ENCODE results near the gene OTOA.

Gene OTOA

DNA sequence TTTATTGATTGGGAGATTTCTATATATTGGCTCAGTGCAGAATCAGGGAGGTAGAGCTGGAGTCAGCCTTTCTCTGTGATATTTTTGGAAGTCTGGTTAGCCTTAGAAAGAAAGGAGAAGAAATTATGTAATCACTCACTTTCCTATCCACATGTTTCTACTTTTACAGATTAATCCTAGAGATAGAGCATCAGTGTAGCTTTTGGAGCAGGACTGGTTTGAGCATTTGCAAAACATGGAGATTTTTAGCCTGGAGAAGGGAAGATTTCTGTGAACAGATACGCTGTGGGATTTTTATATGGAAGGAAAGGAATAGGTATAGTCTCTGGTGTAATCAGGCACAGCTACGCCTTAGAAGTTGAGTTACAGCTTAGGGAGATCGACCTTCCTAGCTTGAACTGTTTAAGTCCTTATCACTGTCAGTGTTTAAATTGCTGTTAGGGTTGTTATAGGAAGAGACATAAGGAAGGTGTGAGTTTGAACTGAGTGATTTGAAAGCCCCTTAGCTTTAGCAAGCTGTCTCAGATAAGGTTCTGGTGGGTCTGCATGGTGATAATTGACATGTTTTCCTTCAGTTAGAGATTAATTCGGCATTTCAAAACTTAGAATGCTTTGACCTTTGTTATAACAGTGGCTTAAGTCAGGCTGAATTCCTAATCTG is 43.9 kb upstream of the OTOA start:
- TF ChIP-seq, protein P1, sequence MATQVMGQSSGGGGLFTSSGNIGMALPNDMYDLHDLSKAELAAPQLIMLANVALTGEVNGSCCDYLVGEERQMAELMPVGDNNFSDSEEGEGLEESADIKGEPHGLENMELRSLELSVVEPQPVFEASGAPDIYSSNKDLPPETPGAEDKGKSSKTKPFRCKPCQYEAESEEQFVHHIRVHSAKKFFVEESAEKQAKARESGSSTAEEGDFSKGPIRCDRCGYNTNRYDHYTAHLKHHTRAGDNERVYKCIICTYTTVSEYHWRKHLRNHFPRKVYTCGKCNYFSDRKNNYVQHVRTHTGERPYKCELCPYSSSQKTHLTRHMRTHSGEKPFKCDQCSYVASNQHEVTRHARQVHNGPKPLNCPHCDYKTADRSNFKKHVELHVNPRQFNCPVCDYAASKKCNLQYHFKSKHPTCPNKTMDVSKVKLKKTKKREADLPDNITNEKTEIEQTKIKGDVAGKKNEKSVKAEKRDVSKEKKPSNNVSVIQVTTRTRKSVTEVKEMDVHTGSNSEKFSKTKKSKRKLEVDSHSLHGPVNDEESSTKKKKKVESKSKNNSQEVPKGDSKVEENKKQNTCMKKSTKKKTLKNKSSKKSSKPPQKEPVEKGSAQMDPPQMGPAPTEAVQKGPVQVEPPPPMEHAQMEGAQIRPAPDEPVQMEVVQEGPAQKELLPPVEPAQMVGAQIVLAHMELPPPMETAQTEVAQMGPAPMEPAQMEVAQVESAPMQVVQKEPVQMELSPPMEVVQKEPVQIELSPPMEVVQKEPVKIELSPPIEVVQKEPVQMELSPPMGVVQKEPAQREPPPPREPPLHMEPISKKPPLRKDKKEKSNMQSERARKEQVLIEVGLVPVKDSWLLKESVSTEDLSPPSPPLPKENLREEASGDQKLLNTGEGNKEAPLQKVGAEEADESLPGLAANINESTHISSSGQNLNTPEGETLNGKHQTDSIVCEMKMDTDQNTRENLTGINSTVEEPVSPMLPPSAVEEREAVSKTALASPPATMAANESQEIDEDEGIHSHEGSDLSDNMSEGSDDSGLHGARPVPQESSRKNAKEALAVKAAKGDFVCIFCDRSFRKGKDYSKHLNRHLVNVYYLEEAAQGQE (IDR thresholded peaks at IDR 0.05; ENCODE audit: insufficient read depth in 1 of 2, low read depth in 2 of 2, low read length in 2 of 2): no peak
- no peak for TF ChIP-seq POLR2AphosphoS5 (IDR thresholded peaks at IDR 0.05; ENCODE audit: low read depth, low read length)

DNA sequence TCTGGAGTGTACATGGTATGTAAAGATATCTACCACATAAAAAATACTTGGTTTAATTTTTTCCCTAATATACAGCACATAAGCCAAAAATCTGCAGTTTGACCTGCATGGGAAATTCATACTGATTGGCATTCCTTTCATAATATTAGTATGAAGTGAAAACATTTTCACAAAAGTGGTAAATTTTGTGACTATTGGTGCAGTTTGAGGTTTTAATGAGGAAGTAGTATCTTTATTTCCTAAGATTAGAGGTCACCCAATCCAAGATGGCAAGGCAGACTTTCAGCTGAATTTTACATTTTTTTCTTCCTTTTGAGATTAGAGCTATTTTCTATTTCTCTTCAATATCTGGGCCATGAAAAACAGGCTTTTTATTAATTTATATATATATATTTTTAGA is 43.2 kb upstream of the OTOA start:
- TF ChIP-seq POLR2AphosphoS5 (IDR thresholded peaks at IDR 0.05; ENCODE audit: low read depth, low read length): no peak
- no peak for TF ChIP-seq SIN3A (IDR thresholded peaks at IDR 0.05; ENCODE audit: borderline replicate concordance, insufficient read depth, low read length)
- TF ChIP-seq TAF1 (IDR thresholded peaks at IDR 0.05; ENCODE audit: borderline replicate concordance, insufficient read depth, low read length): no peak
- no peak for TF ChIP-seq FOXP2 (optimal IDR thresholded peaks at IDR 0.05; ENCODE audit: borderline replicate concordance, extremely low read depth, extremely low read length, insufficient read depth)
- TF ChIP-seq, protein P1 (IDR thresholded peaks at IDR 0.05; ENCODE audit: insufficient read depth in 1 of 2, low read depth in 2 of 2, low read length in 2 of 2): no peak

DNA sequence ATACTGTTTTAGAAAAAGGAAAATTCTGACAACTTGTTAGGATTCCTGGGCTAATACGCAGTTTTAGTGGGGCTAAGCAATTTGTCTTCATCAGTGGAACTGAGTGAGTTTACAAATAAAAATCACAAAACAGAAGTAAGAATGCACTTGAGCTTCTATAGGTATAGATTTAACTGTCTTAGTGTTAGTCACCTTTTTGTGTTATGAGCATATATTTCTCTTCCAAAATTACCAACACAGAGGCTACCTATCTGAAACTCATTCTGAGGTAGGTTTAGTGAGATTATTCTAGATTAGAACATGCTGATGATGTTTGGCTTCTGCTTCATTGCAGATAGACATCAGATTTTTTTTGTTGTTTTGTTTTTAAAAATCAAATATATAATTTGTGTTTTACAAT is 41.2 kb upstream of the OTOA start:
- TF ChIP-seq TAF1 (IDR thresholded peaks at IDR 0.05; ENCODE audit: borderline replicate concordance, insufficient read depth, low read length) (no peak), POLR2AphosphoS5 (IDR thresholded peaks at IDR 0.05; ENCODE audit: low read depth, low read length) (no peak), FOXP2 (optimal IDR thresholded peaks at IDR 0.05; ENCODE audit: borderline replicate concordance, extremely low read depth, extremely low read length, insufficient read depth) (no peak), SIN3A (IDR thresholded peaks at IDR 0.05; ENCODE audit: borderline replicate concordance, insufficient read depth, low read length) (no peak)
- TF ChIP-seq, protein P1 (IDR thresholded peaks at IDR 0.05; ENCODE audit: insufficient read depth in 1 of 2, low read depth in 2 of 2, low read length in 2 of 2): no peak

DNA sequence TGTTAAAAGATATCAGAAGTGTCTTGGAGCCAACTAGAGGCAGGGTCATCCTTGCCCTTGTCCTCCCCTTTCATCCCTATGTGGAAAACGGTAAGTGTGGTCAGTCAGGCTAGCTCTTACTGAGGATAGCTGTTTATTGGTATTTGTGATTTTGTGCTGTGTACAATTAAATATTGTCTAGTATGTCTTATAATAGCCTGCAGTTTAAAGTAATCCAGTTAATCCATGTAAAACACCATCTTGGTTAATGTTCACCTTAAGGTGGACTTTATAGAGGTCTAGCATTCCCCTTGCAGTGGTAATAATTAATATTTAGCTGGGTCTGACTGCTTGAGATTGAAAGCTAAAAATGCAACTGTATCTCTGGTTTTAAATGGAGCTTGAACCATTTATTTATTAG is 38.7 kb upstream of the OTOA start:
- TF ChIP-seq POLR2AphosphoS5 (IDR thresholded peaks at IDR 0.05; ENCODE audit: low read depth, low read length) (no peak), SIN3A (IDR thresholded peaks at IDR 0.05; ENCODE audit: borderline replicate concordance, insufficient read depth, low read length) (no peak), TAF1 (IDR thresholded peaks at IDR 0.05; ENCODE audit: borderline replicate concordance, insufficient read depth, low read length) (no peak), FOXP2 (optimal IDR thresholded peaks at IDR 0.05; ENCODE audit: borderline replicate concordance, extremely low read depth, extremely low read length, insufficient read depth) (no peak)
- TF ChIP-seq, protein P1 (IDR thresholded peaks at IDR 0.05; ENCODE audit: insufficient read depth in 1 of 2, low read depth in 2 of 2, low read length in 2 of 2): no peak

All from PFSK-1 (cell line).